Prostate gland (tissue), 2 donors: Measurements from ENCODE around the gene EPB41L2. TPM values are rescaled to one million over a fixed set of nuclear protein-coding genes. Genes with fewer than 3 reads are reported as not detected.

Experiments
- DNase-seq: peaks from one replicate; pipeline ENCODE4 v3.0.0-alpha.2; 2019; ENCODE audit warnings: low spot score
- H3K27ac ChIP-seq, 2 donors: fragments of 200-600 bp; sonication (generic); 2 replicates each; pipeline ENCODE4 v1.5.1; 2017 to 2019
- H3K27me3 ChIP-seq: fragments of 200-600 bp; sonication (generic); replicated peaks from 2 replicates; pipeline ENCODE4 v1.5.1; 2019; ENCODE audit not compliant: insufficient read depth
- H3K36me3 ChIP-seq, 2 donors: fragments of 200-600 bp; sonication (generic); 1 replicate in 1 of 2; 2 replicates in 1 of 2; pipeline versions ENCODE4 v1.5.1 to v1.8.1; 2017 to 2019
- H3K4me1 ChIP-seq: fragments of 200-600 bp; sonication (generic); replicated peaks from 2 replicates; pipeline ENCODE4 v1.5.1; 2019
- H3K4me3 ChIP-seq, 2 donors: fragments of 200-600 bp; sonication (generic); 2 replicates each; pipeline ENCODE4 v1.5.1; 2017 to 2019
- H3K9me3 ChIP-seq: fragments of 200-600 bp; sonication (generic); 2 replicates; pipeline ENCODE4 v1.5.1; 2017
- CTCF ChIP-seq, 4 experiments: fragments of 200-600 bp in 2 of 4; fragments of 450-650 bp in 2 of 4; sonication (generic) in 2 of 4; IDR thresholded peaks; 1 replicate in 3 of 4; 2 replicates in 1 of 4; pipeline ENCODE4 v1.5.1; 2016 to 2019; ENCODE audit warnings: antibody characterized with exemption in 4 of 4, mild to moderate bottlenecking in 2 of 4, moderate library complexity in 2 of 4
- POLR2A ChIP-seq: fragments of 450-650 bp; IDR thresholded peaks from one replicate; pipeline ENCODE4 v1.6.1; 2016; ENCODE audit warnings: antibody characterized with exemption, mild to moderate bottlenecking
- POLR2AphosphoS5 ChIP-seq: sonication (generic); formaldehyde crosslinking; IDR thresholded peaks from one replicate; pipeline ENCODE4 v1.6.1; 2017; ENCODE audit warnings: antibody characterized with exemption
- WGBS: methylation state at CpG from one replicate; pipeline ENCODE4 v1.1.5; 2018; 5-methylcytosine and 5-hydroxymethylcytosine counted together
- intact Hi-C: fragments of 100-400 bp; cut with DNase I; formaldehyde crosslinking; loops from one replicate; pipeline ENCODE4 v1.14.2; 2022
- total RNA-seq, 2 donors: library from RNA; depleted of rRNA; stranded (reverse); fragments of >200 nt; gene quantifications; one replicate each; pipeline ENCODE4 v1.1.0, GENCODE V29; 2016

EPB41L2 gene
- total RNA-seq, 2 donors from 2014 or later, result 11.9 to 105 TPM

- no peaks in the 10 kb centered on the region for H3K4me1 ChIP-seq
- H3K9me3 ChIP-seq, result no peaks in the 10 kb centered on the region
- H3K27ac ChIP-seq, result no peak overlapping the region
- H3K27me3 ChIP-seq, result no peaks in the 10 kb centered on the region
- TF ChIP-seq POLR2A, result no peak
- TF ChIP-seq CTCF (IDR thresholded peaks at IDR 0.05), result no peak
- no peak for TF ChIP-seq POLR2AphosphoS5
- WGBS, result 89% methylated on average over 2 of the region's 2 CpGs
- DNase-seq, result no peak
- H3K4me3 ChIP-seq, result no peak overlapping the region
- intact Hi-C loops, result loop anchor here (5.0 to 10.0 kb wide), 3 partner anchors 179 to 707 kb away; no protein-coding TSS in a partner anchor
- H3K36me3 ChIP-seq, result no peaks in the 10 kb centered on the region
These were observed 174.8 kb downstream of the EPB41L2 start for GRCh38 chr6:130888246-130888645.

- WGBS, result 92% methylated on average over 2 of the region's 2 CpGs
- intact Hi-C loops, result loop anchor here (5.0 to 10.0 kb wide), 3 partner anchors 180 to 708 kb away; no protein-coding TSS in a partner anchor
- TF ChIP-seq POLR2A, result no peak
- no peak for TF ChIP-seq CTCF (IDR thresholded peaks at IDR 0.05)
- TF ChIP-seq POLR2AphosphoS5, result no peak
These were observed 176.1 kb downstream of the EPB41L2 start for GRCh38 chr6:130886966-130887365.

DNA sequence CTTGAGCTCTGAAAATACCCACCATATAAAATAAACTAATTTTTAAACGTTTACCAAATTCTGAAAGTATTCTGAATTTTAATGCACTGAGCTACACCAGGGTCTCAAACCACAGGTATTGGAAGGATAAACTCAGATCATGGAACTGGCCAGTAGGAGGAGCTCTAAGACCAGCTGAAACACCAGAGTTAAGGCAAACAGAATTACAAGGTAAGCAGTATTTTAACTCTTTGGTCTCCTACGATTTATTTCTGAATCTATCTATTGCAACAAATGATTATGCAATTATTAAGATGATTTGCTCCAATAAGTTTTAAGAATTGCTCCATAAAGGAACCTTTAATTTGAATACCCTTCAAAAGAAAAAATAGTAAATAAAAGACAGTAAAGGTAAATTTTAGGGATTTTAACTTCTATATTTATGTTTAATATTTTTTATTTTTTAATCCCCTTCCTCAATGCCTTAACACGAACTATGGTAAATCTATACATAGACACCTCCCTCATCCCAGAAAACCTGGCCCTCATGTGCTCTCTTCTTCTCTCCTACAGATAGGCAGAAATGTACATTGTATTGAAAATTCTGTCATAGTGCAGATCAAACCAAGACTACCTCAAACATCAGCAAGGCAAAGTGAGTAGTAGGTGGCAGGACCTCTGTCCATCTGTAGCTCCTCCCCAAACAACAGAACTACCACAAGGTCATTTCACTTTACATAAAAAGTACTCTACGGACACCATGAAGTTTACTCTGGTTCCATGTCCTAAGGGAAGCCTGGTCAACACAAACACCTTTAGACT lies 177.5 kb downstream of the EPB41L2 start:
- DNase-seq, result peak; percentile 77
- no peaks in the 10 kb centered on the region for H3K4me1 ChIP-seq
- 29% methylated on average over 4 of the region's 4 CpGs for WGBS
- H3K36me3 ChIP-seq, result no peaks in the 10 kb centered on the region
- no peaks in the 10 kb centered on the region for H3K9me3 ChIP-seq
- no peaks in the 10 kb centered on the region for H3K27me3 ChIP-seq
- TF ChIP-seq POLR2AphosphoS5 (peak; percentile 58), POLR2A (no peak), CTCF (IDR thresholded peaks at IDR 0.05) (peak; percentile 72 to 93 (median 88))
- intact Hi-C loops, result loop anchor here (2.0 to 10.0 kb wide), 4 partner anchors 182 to 709 kb away; no protein-coding TSS in a partner anchor
- H3K4me3 ChIP-seq, result no peak overlapping the region
- H3K27ac ChIP-seq, result no peak overlapping the region

More at GRCh38 chr6:130886966-130887365, 176.1 kb downstream of the EPB41L2 start:
- no peaks in the 10 kb centered on the region for H3K27me3 ChIP-seq
- DNase-seq, result no peak
- no peaks in the 10 kb centered on the region for H3K9me3 ChIP-seq
- no peak overlapping the region for H3K4me3 ChIP-seq
- H3K36me3 ChIP-seq, result no peaks in the 10 kb centered on the region
- H3K27ac ChIP-seq, result no peak overlapping the region
- no peaks in the 10 kb centered on the region for H3K4me1 ChIP-seq

DNA sequence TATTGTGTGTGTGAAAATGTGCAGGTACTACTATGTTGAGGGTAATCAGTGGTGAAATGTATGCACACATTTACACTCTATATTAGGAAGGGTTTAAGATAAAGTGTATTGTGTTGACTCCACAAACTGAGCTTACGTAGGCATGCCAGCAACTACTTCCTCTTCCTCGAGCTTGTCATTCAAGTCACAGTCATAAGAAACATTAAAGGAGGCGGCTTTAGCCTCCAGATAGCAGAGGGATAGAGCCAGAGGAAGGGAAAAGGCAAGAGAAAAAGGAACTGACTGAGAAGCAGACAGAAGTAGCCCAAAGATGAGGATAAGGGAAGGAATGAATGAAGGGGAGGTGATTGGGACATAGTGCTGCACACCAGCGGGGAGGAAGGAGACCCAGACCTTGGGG lies 180.7 kb downstream of the EPB41L2 start:
- intact Hi-C loops, result loop anchor here (10.0 kb wide), 1 partner anchor 712 kb away; no protein-coding TSS in a partner anchor

More for the DNA sequence above, 180.7 kb downstream of the EPB41L2 start:
- Histone ChIP-seq H3K27me3 (no peaks in the 10 kb centered on the region), H3K27ac (no peak overlapping the region), H3K9me3 (no peaks in the 10 kb centered on the region), H3K4me3 (no peak overlapping the region), H3K4me1 (no peaks in the 10 kb centered on the region), H3K36me3 (no peaks in the 10 kb centered on the region)
- TF ChIP-seq POLR2A (no peak), POLR2AphosphoS5 (no peak), CTCF (IDR thresholded peaks at IDR 0.05) (no peak)
- 67% methylated on average over 4 of the region's 4 CpGs for WGBS
- DNase-seq, result no peak
